ENCODE results near the gene CASKIN2. TPM values are rescaled to one million over a fixed set of nuclear protein-coding genes. Genes with fewer than 3 reads are reported as not detected.

CASKIN2 gene
- total RNA-seq, 1 experiment from 2014 or later, result 37.0 TPM

DNA sequence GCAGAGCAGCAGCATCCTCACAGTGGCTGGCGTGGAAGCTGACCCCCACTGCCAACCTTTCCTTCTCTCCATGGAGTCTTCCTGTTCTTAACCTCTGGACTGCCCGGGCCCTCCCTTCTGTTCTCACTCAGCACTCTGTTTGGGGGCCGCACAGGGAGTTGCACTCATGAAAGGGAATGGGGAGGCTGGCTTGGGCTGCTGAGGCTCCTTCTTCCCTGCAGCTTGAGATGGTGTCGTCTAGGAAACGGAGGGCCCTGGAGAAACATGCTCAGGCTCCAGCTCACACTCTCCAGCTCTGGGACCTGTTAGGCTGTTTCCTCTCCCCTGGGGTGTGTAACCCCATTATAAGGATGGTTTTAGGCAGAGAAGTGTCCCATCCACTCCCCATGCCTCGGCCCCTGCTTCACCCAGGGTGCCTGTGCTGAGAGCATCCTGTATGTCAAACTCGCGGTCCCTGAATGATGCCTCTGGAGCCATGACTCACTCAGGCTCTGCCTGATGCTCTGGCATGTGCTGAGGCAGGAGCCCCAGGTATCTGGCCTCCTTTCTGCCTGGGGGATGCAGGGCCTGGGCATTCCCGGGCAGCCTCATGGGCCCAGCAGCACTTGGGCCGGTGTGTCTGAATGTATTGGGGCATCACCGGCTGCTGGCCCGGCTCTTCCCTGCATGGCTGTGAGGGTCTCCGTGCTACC, 40.0 kb downstream of the CASKIN2 start:
- no peak overlapping the region for H2BK20ac ChIP-seq (ENCODE audit: low read depth, low read length, poor library complexity, severe bottlenecking)
- no peak overlapping the region for H3K27ac ChIP-seq (ENCODE audit: insufficient read length, low read depth, low read length)
- H2BK5ac ChIP-seq (ENCODE audit: insufficient read length, low read length), result no peak overlapping the region
- H3K9me3 ChIP-seq (ENCODE audit: control insufficient read depth, low read depth, low read length), result no peaks in the 10 kb centered on the region
- Mint-ChIP-seq H3K4me3 (no peak overlapping the region), H3K4me1 (peaks cover 9 to 11% of the 10 kb centered on the region in 2 experiments), H3K27me3 (ENCODE audit: low read depth) (no peaks in the 10 kb centered on the region), H3K9me3 (no peaks in the 10 kb centered on the region), H3K36me3 (ENCODE audit: insufficient read depth in 1 of 3, low read depth in 3 of 3) (peaks cover 5 to 22% (median 14%) of the 10 kb centered on the region in 3 experiments; a peak in 5 of 7 replicates), H3K27ac (no peak overlapping the region)
- no peak overlapping the region for H4K8ac ChIP-seq (replicated peaks; ENCODE audit: insufficient read length, low read depth, low read length)
- TF ChIP-seq, protein P1, sequence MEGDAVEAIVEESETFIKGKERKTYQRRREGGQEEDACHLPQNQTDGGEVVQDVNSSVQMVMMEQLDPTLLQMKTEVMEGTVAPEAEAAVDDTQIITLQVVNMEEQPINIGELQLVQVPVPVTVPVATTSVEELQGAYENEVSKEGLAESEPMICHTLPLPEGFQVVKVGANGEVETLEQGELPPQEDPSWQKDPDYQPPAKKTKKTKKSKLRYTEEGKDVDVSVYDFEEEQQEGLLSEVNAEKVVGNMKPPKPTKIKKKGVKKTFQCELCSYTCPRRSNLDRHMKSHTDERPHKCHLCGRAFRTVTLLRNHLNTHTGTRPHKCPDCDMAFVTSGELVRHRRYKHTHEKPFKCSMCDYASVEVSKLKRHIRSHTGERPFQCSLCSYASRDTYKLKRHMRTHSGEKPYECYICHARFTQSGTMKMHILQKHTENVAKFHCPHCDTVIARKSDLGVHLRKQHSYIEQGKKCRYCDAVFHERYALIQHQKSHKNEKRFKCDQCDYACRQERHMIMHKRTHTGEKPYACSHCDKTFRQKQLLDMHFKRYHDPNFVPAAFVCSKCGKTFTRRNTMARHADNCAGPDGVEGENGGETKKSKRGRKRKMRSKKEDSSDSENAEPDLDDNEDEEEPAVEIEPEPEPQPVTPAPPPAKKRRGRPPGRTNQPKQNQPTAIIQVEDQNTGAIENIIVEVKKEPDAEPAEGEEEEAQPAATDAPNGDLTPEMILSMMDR (conservative IDR thresholded peaks at IDR 0.05), result no peak
- H3K79me1 ChIP-seq (ENCODE audit: insufficient read depth, low read depth, low read length, poor library complexity, severe bottlenecking), result no peaks in the 10 kb centered on the region
- no CpG with 5 or more reads among the region's 13 CpGs for WGBS (ENCODE audit: extremely low coverage, insufficient read length, low lambda C conversion rate)
- DNase-seq, result no peak
- no peaks in the 10 kb centered on the region for H3K27me3 ChIP-seq (ENCODE audit: insufficient read depth, low read length)
- H2AK5ac ChIP-seq (ENCODE audit: insufficient read length, low read length), result no peak overlapping the region
- no peak overlapping the region for H3K14ac ChIP-seq (ENCODE audit: insufficient read depth, low read length)
- no peak overlapping the region for H4K91ac ChIP-seq (ENCODE audit: insufficient read length, low read depth, low read length)
- no peak overlapping the region for H2BK12ac ChIP-seq (ENCODE audit: insufficient read length, low read depth, low read length)
- H3T11ph ChIP-seq (ENCODE audit: low read length), result no peak overlapping the region
- no peaks in the 10 kb centered on the region for H3K23me2 ChIP-seq (ENCODE audit: insufficient read length, low read depth, low read length, poor library complexity, severe bottlenecking)
- H3K4ac ChIP-seq (ENCODE audit: low read depth, low read length), result no peak overlapping the region
- H3K18ac ChIP-seq (ENCODE audit: insufficient read length, low read depth, low read length), result no peak overlapping the region
- no peaks in the 10 kb centered on the region for H3K4me1 ChIP-seq (ENCODE audit: insufficient read depth, low read length)
- H2BK15ac ChIP-seq (ENCODE audit: low read depth, low read length), result no peak overlapping the region
- H3K4me2 ChIP-seq (ENCODE audit: insufficient read depth, insufficient read length, low read length), result no peak overlapping the region
- H4K20me1 ChIP-seq (ENCODE audit: control insufficient read depth, insufficient read depth, insufficient read length), result no peaks in the 10 kb centered on the region
- no peak overlapping the region for H3K9ac ChIP-seq (ENCODE audit: extremely low read depth, insufficient read length, low read length)
- no peak overlapping the region for H2AFZ ChIP-seq (ENCODE audit: low read length)
- H3K56ac ChIP-seq (ENCODE audit: insufficient read length, low read depth, low read length), result no peak overlapping the region
- no peak overlapping the region for H2BK120ac ChIP-seq (ENCODE audit: low read depth, low read length, poor library complexity, severe bottlenecking)
- no peaks in the 10 kb centered on the region for H3K79me2 ChIP-seq (ENCODE audit: insufficient read depth, low read length)
- no peak overlapping the region for H4K5ac ChIP-seq (ENCODE audit: insufficient read length, low read depth, low read length)
- no peak overlapping the region for H3K23ac ChIP-seq (ENCODE audit: insufficient read length, low read depth, low read length)
